ENCODE data around the gene FAM50A. TPM values are rescaled to one million over a fixed set of nuclear protein-coding genes. Genes with fewer than 3 reads are reported as not detected.

FAM50A gene
- total RNA-seq, 3 donors from 2014 or later (not counting 1 experiment from before 2014, with no cell fraction given): 48.9 to 63.2 (median 54.1) TPM

DNA sequence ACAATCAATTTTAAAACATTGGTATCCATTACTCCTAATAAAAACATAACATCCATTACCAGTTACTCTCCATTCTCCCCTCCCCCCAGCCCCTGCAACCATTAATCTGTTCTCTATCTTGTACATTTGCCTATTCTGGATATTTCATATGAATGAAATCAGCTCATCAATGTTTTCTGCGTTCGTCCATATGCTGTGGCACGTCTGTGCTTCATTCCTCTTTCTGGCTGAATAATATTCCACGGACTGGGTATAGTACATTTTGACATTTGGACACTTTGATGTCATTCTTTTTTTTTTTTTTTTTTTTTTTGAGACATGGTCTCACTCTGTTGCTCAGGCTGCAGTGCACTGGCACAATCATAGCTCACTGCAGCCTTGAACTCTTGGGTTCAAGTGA lies 40.1 kb upstream of the FAM50A start:
- H3K4me1 ChIP-seq (ENCODE audit: control insufficient read depth, insufficient read depth, low read length): peaks cover 20% of the 10 kb centered on the region
- no peak overlapping the region for H3K4me3 ChIP-seq (ENCODE audit: low read length)
- intact Hi-C loops (cut with micrococcal nuclease): no loop called here
- 100% methylated on average over 3 of the region's 4 CpGs for WGBS (ENCODE audit: insufficient coverage)
- H3K4me1 Mint-ChIP-seq: peaks cover 3 to 16% of the 10 kb centered on the region in 2 donors
- no peak overlapping the region for H3K4me3 Mint-ChIP-seq
- H3K27me3 ChIP-seq (ENCODE audit: control insufficient read depth, insufficient read depth, low read length): no peaks in the 10 kb centered on the region
- TF ChIP-seq, protein P1, sequence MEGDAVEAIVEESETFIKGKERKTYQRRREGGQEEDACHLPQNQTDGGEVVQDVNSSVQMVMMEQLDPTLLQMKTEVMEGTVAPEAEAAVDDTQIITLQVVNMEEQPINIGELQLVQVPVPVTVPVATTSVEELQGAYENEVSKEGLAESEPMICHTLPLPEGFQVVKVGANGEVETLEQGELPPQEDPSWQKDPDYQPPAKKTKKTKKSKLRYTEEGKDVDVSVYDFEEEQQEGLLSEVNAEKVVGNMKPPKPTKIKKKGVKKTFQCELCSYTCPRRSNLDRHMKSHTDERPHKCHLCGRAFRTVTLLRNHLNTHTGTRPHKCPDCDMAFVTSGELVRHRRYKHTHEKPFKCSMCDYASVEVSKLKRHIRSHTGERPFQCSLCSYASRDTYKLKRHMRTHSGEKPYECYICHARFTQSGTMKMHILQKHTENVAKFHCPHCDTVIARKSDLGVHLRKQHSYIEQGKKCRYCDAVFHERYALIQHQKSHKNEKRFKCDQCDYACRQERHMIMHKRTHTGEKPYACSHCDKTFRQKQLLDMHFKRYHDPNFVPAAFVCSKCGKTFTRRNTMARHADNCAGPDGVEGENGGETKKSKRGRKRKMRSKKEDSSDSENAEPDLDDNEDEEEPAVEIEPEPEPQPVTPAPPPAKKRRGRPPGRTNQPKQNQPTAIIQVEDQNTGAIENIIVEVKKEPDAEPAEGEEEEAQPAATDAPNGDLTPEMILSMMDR (IDR thresholded peaks at IDR 0.05): no peak
- DNase-seq: no peak
- no peaks in the 10 kb centered on the region for H3K27me3 Mint-ChIP-seq (ENCODE audit: low read depth in 2 of 2)
- H3K27ac Mint-ChIP-seq: no peak overlapping the region
- no peaks in the 10 kb centered on the region for H3K9me3 ChIP-seq (ENCODE audit: control insufficient read depth, insufficient read depth, low read length)
- no peaks in the 10 kb centered on the region for H3K9me3 Mint-ChIP-seq
- ATAC-seq: no peak
- H3K36me3 ChIP-seq (ENCODE audit: control insufficient read depth, insufficient read depth, low read length): peaks cover 25% of the 10 kb centered on the region
- H3K27ac ChIP-seq (ENCODE audit: low read length): no peak overlapping the region
- H3K36me3 Mint-ChIP-seq: no peaks in the 10 kb centered on the region

DNA sequence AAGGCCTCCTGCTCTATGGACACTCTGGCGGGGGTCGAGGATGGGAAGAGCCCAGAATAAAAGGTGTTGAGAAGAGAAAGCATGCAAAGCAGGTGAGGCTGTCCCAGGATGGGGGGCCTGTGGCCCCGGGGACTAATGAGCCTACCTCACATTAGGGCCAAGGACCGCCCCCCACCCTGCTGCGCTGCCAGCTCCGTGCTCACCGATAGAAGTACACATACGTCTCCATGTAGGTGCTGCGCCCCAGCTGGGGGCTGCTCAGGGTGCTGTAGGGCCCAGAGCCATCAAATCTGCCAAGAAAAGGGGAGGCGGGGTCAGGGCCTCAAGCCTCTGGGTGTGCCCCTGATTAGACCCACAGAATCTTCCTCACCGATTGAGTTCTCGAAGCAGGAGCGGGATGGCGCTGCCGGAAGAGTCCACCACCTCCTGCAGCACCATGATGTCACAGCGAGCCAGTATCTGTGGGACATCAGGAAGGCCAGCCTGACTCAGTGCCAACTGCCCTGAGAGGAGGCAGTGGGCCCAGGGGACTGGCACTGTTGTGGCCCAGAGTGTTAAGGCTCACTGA lies 39.2 kb upstream of the FAM50A start:
- H3K9me3 Mint-ChIP-seq: no peaks in the 10 kb centered on the region
- H3K4me3 Mint-ChIP-seq: no peak overlapping the region
- intact Hi-C loops (cut with micrococcal nuclease): no loop called here
- DNase-seq (no peak), ATAC-seq (no peak)
- TF ChIP-seq, protein P1 (IDR thresholded peaks at IDR 0.05): no peak
- no peaks in the 10 kb centered on the region for H3K27me3 Mint-ChIP-seq (ENCODE audit: low read depth in 2 of 2)
- peaks cover 0 to 16% of the 10 kb centered on the region in 2 donors for H3K4me1 Mint-ChIP-seq
- no peak overlapping the region for H3K4me3 ChIP-seq (ENCODE audit: low read length)
- no peak overlapping the region for H3K27ac Mint-ChIP-seq
- H3K9me3 ChIP-seq (ENCODE audit: control insufficient read depth, insufficient read depth, low read length): no peaks in the 10 kb centered on the region
- 90% methylated on average over 16 of the region's 16 CpGs for WGBS (ENCODE audit: insufficient coverage)
- no peaks in the 10 kb centered on the region for H3K36me3 Mint-ChIP-seq
- peaks cover 21% of the 10 kb centered on the region for H3K4me1 ChIP-seq (ENCODE audit: control insufficient read depth, insufficient read depth, low read length)
- peaks cover 18% of the 10 kb centered on the region for H3K36me3 ChIP-seq (ENCODE audit: control insufficient read depth, insufficient read depth, low read length)
- no peak overlapping the region for H3K27ac ChIP-seq (ENCODE audit: low read length)
- H3K27me3 ChIP-seq (ENCODE audit: control insufficient read depth, insufficient read depth, low read length): no peaks in the 10 kb centered on the region

DNA sequence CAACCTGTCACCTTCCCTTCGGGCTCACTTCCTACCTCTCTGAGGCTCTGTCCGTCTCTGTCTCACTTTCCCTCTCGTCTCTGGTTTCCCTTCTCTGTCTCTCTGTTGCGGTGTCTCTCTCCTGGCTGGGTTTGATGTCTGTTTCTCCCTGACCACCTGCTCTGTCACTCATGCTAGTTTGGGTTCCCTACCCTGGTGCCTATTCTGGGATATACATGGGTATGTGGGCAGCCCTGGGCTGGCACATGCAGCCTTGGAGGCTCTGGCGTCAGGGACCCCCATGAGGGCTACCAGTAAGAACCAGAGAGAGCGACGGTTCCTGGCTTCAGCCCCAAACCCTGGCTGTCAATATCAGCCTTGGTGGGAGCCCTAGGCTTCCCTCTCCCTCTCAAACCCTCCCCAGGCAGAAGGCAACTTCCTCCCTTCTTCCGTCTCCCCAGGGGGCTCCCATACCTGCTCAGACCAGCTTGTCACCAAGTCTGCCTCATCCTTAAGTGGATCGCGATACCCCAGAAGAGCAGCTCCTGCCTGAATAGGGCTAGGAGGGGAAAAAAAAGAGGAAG lies 35.2 kb upstream of the FAM50A start:
- no peaks in the 10 kb centered on the region for H3K9me3 Mint-ChIP-seq
- ATAC-seq: peak in 2 of 3 donors; percentile 2 to 11
- no peaks in the 10 kb centered on the region for H3K27me3 ChIP-seq (ENCODE audit: control insufficient read depth, insufficient read depth, low read length)
- peaks cover 0 to 6% of the 10 kb centered on the region in 2 donors for H3K27me3 Mint-ChIP-seq (ENCODE audit: low read depth in 2 of 2)
- H3K4me1 ChIP-seq (ENCODE audit: control insufficient read depth, insufficient read depth, low read length): peaks cover 32% of the 10 kb centered on the region
- H3K4me1 Mint-ChIP-seq: peaks cover 5 to 26% of the 10 kb centered on the region in 2 donors
- H3K36me3 Mint-ChIP-seq: no peaks in the 10 kb centered on the region
- peak overlapping the region; percentile 31 for H3K4me3 ChIP-seq (ENCODE audit: low read length)
- peak overlapping the region; percentile 74 to 90 for H3K27ac Mint-ChIP-seq
- H3K27ac ChIP-seq (ENCODE audit: low read length): peak overlapping the region; percentile 73
- no peaks in the 10 kb centered on the region for H3K36me3 ChIP-seq (ENCODE audit: control insufficient read depth, insufficient read depth, low read length)
- TF ChIP-seq, protein P1 (IDR thresholded peaks at IDR 0.05): no peak
- H3K9me3 ChIP-seq (ENCODE audit: control insufficient read depth, insufficient read depth, low read length): no peaks in the 10 kb centered on the region
- intact Hi-C loops (cut with micrococcal nuclease): no loop called here
- 29% methylated on average over 10 of the region's 10 CpGs for WGBS (ENCODE audit: insufficient coverage)
- DNase-seq: peak in 1 of 2 donors; percentile 2
- H3K4me3 Mint-ChIP-seq: peak overlapping the region; percentile 74
